Measurements from ENCODE around the gene SNX18.

GRCh38 chr5:54580997-54581811 lies 63.6 kb downstream of the SNX18 start:
- TF ChIP-seq CTCF (IDR thresholded peaks at IDR 0.05) (no peak), EZH2 (IDR thresholded peaks at IDR 0.05) (no peak)
